ENCODE measurements around the gene DOCK4.

- TF ChIP-seq REST (IDR thresholded peaks at IDR 0.05) (no peak), TAF1 (conservative IDR thresholded peaks at IDR 0.05) (no peak)
Measured at GRCh38 chr7:112159351-112159750, 46.8 kb downstream of the DOCK4 start.

Data from liver (tissue), 2 donors.